Urothelium cell line (cell line): ENCODE results near the gene ENOX2.

ENCODE experiments used
- DNase-seq: peaks from one replicate; pipeline ENCODE4 v3.0.0; 2011; ENCODE audit warnings: low spot score, mixed read lengths
- FAIRE-seq: peaks from 2 replicates; lab custom pipeline; 2011; peaks lifted over from hg19 to GRCh38; lab: Jason Lieb, UNC

The ENOX2 gene

GRCh38 chrX:130704053-130705038, 198.7 kb downstream of the ENOX2 start:
- FAIRE-seq: no peak
- DNase-seq: no peak

DNA sequence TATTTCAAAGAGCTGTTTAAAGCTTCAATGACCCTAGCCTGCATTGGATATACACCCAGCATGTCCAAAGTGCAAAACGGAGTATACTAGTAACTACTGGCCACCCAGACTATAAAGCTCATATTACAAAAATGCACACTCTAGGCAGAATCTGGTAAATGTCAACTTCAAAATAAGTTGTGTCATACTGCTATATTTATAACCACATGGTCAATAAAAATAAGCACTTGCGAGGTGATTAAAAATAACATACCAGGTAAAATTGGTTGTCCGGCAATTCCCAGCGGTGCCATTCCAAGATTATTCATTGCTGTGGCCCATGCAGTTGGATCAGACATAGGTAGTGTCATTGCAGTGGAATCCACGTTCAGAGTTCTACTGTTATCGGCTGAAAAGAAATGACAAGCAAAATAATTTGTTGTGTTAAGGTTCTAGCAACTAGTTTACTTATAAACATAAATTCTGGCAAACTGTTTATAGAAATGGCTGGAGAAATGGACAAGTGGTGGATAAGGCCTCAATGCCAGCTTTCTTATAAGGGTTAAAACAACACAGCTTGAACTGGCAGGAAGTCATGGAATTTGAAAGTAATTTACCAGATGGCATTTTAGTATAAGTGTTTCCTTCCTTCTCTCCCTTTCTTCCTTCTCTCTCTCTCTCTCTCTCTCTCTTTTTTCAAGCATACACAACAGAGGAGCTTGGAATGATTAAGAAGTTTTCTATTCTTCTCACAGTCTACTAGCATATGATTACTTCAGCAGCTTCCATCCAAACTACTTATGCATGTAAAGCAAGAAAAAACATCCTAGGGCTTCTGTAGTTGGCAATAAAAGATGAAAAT, 199.9 kb downstream of the ENOX2 start:
- no peak for DNase-seq
- no peak for FAIRE-seq

DNA sequence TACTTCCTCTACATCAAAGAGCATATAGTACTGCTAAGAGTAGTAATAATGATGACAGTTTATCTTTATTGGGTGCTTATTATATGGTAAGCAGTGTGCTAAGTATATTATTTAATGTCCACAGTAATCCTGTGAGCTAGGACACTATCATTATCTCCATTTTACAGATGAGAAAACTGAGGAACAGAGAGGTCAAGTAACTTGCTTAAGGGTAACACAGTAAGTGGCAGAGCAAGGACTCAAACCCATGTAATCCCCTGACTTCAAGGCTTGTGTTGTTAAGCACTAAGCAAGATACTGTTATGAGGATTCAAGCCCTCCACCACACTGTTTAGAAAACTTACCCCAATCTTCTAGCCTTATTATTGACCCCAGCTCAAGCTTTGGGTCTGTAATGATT, 202.4 kb downstream of the ENOX2 start:
- DNase-seq (no peak), FAIRE-seq (no peak)

DNA sequence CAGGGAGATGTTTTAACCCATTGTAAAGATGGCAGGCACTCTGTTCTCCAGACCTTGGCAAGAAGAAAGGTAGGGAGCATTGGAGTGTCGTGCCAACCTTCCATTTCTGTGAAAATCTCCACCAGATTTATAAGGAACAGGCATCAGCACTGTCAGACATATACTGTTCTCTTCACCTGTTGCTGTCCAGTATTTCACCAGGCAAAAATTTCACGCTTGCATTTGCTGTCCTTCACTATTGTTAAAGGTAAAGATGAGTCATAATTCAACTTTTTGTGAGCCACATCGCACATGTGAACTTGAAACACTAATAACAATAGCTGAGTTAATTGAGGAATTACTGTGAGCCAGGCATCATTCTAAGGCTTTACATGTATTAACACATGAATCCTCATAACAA, 203.4 kb downstream of the ENOX2 start:
- DNase-seq: no peak
- FAIRE-seq: no peak

GRCh38 chrX:130696542-130696941, 206.5 kb downstream of the ENOX2 start:
- FAIRE-seq (no peak), DNase-seq (no peak)

DNA sequence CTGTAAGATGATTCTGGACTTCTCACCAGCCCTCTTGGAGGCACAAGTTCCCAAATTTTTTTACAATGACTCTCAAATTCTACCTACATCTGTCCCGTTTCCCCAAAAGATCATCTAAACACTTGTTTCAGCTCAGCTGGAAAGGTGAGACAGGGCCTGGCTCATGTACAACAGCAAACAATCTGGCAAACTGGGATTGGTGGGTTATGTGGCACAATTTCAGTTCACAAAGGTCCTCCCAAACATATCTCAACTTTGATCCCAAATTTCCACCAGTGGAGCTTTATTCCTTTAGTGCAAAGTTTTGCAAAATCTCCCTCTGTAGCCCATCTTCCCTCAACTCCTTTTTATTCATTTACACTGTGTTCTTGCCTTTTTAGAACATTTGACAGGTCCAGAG, 207.1 kb downstream of the ENOX2 start:
- no peak for FAIRE-seq

GRCh38 chrX:130694983-130695382, 208.0 kb downstream of the ENOX2 start:
- FAIRE-seq: no peak
- DNase-seq: no peak

More for the DNA sequence above, 207.1 kb downstream of the ENOX2 start:
- no peak for DNase-seq

GRCh38 chrX:130691576-130691975, 211.4 kb downstream of the ENOX2 start:
- FAIRE-seq: no peak
- no peak for DNase-seq

DNA sequence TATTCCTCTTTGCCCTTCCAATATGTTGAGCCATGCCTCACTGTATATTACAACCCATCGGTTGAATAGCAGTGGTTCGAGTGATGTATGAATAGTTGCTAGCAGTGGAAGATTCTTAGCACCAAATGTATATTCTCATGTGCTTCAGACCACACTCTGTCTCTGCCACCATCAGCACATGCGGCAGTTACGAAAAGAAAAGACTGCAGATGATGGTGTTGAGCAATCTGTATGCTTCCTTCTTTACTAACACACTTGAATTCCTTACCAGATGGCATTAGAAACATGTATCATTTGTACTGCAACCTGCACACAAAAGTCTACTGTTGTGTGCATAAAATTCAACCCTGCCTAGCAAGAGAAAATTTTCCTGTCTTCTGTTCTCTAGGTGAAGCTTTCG, 214.6 kb downstream of the ENOX2 start:
- DNase-seq (no peak), FAIRE-seq (no peak)

DNA sequence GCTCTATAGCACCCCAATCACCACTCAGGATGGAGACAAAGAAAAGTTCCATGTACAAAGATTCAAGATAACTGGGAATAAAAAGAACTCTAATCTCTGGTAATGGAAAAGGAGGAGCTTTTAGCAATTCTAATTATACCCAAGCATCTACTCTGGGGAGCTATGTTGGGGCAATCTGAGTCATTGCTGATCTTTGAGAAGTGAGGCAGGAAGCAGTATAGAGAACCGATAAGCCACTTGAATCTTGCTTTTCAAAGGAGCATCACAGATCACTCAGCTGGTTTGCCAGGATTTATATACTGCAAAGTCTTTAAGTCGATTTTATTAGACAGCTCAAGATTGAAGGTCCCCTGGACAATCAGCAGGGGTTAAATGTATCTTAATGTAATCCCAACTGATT, 220.0 kb downstream of the ENOX2 start:
- no peak for FAIRE-seq
- DNase-seq: peak; percentile 1

- FAIRE-seq: no peak
- DNase-seq: no peak
Measured at GRCh38 chrX:130680164-130681035, 222.6 kb downstream of the ENOX2 start.

DNA sequence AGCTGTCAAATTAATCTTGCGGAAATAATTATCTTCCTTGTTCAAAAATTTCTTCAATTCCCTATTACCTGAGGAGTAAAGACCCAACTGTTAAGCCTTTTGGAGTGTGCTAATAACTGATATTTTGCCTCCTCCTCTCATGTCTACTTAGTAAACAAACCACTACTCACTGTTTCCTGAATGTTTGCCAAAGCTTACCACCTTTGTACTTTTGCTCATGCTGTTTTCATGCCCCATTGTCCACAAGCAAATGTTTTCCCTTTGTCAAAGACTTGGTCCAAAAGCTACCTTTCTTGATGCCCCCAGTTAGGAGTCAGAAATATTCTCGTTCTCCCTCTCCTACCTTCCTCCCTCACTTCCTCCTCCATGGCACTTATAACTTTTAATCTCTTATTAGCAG, 226.1 kb downstream of the ENOX2 start:
- no peak for FAIRE-seq
- DNase-seq: no peak

- DNase-seq (no peak), FAIRE-seq (no peak)
Measured at GRCh38 chrX:130672214-130672613, 230.8 kb downstream of the ENOX2 start.

- no peak for FAIRE-seq
- DNase-seq: no peak
Measured at GRCh38 chrX:130669233-130669632, 233.8 kb downstream of the ENOX2 start.

GRCh38 chrX:130665263-130665662, 237.7 kb downstream of the ENOX2 start:
- FAIRE-seq (no peak), DNase-seq (no peak)

- DNase-seq (no peak), FAIRE-seq (no peak)
Measured at GRCh38 chrX:130658310-130658709, 244.7 kb downstream of the ENOX2 start.

- FAIRE-seq (no peak), DNase-seq (no peak)
Measured at GRCh38 chrX:130654409-130654950, 248.5 kb downstream of the ENOX2 start.

- DNase-seq (no peak), FAIRE-seq (no peak)
Measured at GRCh38 chrX:130652824-130653578, 250.0 kb downstream of the ENOX2 start.

GRCh38 chrX:130649738-130650137, 253.3 kb downstream of the ENOX2 start:
- no peak for FAIRE-seq

GRCh38 chrX:130647468-130647867, 255.5 kb downstream of the ENOX2 start:
- DNase-seq (no peak), FAIRE-seq (no peak)

More at GRCh38 chrX:130649738-130650137, 253.3 kb downstream of the ENOX2 start:
- no peak for DNase-seq
